GM12878 (cell line): ENCODE measurements around the gene PACS1. TPM values are rescaled to one million over a fixed set of nuclear protein-coding genes. Genes with fewer than 3 reads are reported as not detected.
A peak's percentile ranks its signal among the peaks of the same experiment; 100 is the strongest.

Experiments used
- ATAC-seq: fragments of 200-7000 bp; cut with Tn5 transposase; 3 replicates; pipeline ENCODE4 v1.9.1; 2020; ENCODE audit warnings: mild to moderate bottlenecking, moderate library complexity
- BruUV-seq: library from RNA; stranded (reverse); fragments of 400-500 nt; replicated peaks from 2 replicates; lab custom pipeline; 2021; lab: Mats Ljungman, UMichigan
- CTCF ChIA-PET: fragments of 300-600 bp; sonication (Branson Sonifier 250); formaldehyde crosslinking; extraction: SDS; loops from one replicate; lab custom pipeline; 2021; ENCODE audit warnings: inconsistent platforms; lab: Yijun Ruan, JAX
- POLR2A ChIA-PET: fragments of 350-600 bp; formaldehyde crosslinking; extraction: SDS; loops from one replicate; lab custom pipeline; 2021; ENCODE audit warnings: inconsistent platforms; lab: Charles Lee
- RAD21 ChIA-PET: fragments of 300-600 bp; sonication (Branson Sonifier 250); formaldehyde crosslinking; loops from one replicate; lab custom pipeline; 2023; ENCODE audit warnings: antibody characterized with exemption; ENCODE audit not compliant: unreplicated experiment; lab: Charles Lee
- SMC1A ChIA-PET: fragments of 300-600 bp; sonication (Branson Sonifier 250); formaldehyde crosslinking; loops from one replicate; lab custom pipeline; 2023; ENCODE audit not compliant: unreplicated experiment, uncharacterized antibody; lab: Charles Lee
- DNase-seq: peaks from one replicate; pipeline ENCODE4 v3.0.0-alpha.2; 2011; ENCODE audit warnings: low read depth, low spot score
- FAIRE-seq: peaks from 3 replicates; lab custom pipeline; 2011; peaks lifted over from hg19 to GRCh38; lab: Jason Lieb, UNC
- H2AFZ ChIP-seq: 2 replicates; pipeline ENCODE4 v1.6.0; 2011; ENCODE audit warnings: low read depth, low read length, control low read depth; ENCODE audit not compliant: control insufficient read depth
- H3K27ac ChIP-seq: 2 replicates; pipeline ENCODE4 v1.5.1; 2011; ENCODE audit warnings: control low read depth; ENCODE audit not compliant: control insufficient read depth, insufficient read depth
- H3K27me3 ChIP-seq, 2 experiments: replicated peaks in 1 of 2; 2 replicates each; pipeline versions ENCODE4 v1.6.0 to v1.6.1; 2011; ENCODE audit warnings: low read length in 1 of 2; ENCODE audit not compliant: control insufficient read depth in 2 of 2, insufficient read depth in 2 of 2
- H3K36me3 ChIP-seq, 2 experiments: 2 replicates each; pipeline ENCODE4 v1.5.1; 2011; ENCODE audit warnings: low read length in 1 of 2; ENCODE audit not compliant: control insufficient read depth in 2 of 2, insufficient read depth in 2 of 2
- H3K4me1 ChIP-seq: 2 replicates; pipeline ENCODE4 v1.6.1; 2011; ENCODE audit warnings: mild to moderate bottlenecking, low read length, moderate library complexity, mixed read lengths; ENCODE audit not compliant: control insufficient read depth, insufficient read depth
- H3K4me2 ChIP-seq: 2 replicates; pipeline ENCODE4 v1.6.0; 2011; ENCODE audit warnings: control low read depth; ENCODE audit not compliant: control insufficient read depth, insufficient read depth
- H3K4me3 ChIP-seq: fragments of 200-600 bp; sonication (generic); 2 replicates; pipeline ENCODE4 v1.5.1; 2016
- H3K79me2 ChIP-seq: 2 replicates; pipeline ENCODE4 v1.6.0; 2011; ENCODE audit warnings: low read length; ENCODE audit not compliant: control insufficient read depth, insufficient read depth
- H3K9ac ChIP-seq: 2 replicates; pipeline ENCODE4 v1.8.0; 2011; ENCODE audit warnings: low read length, control low read depth, mixed read lengths; ENCODE audit not compliant: control insufficient read depth, insufficient read depth
- H3K9me3 ChIP-seq: replicated peaks from 3 replicates; pipeline ENCODE4 v1.5.1; 2011; ENCODE audit warnings: mild to moderate bottlenecking, low read length; ENCODE audit not compliant: control insufficient read depth, insufficient read depth
- H4K20me1 ChIP-seq: 2 replicates; pipeline ENCODE4 v1.6.0; 2011; ENCODE audit not compliant: control insufficient read depth, insufficient read depth
- BRCA1 ChIP-seq: IDR thresholded peaks from 2 replicates; pipeline ENCODE4 v1.6.1; 2011; ENCODE audit warnings: low read depth, low read length, improper control_type of control experiment
- CBFB ChIP-seq: IDR thresholded peaks from 2 replicates; pipeline ENCODE4 v1.6.1; 2016; ENCODE audit warnings: antibody characterized with exemption, low read depth
- FOXK2 ChIP-seq: fragments of 450-650 bp; IDR thresholded peaks from 2 replicates; pipeline ENCODE4 v1.6.1; 2017; ENCODE audit warnings: mild to moderate bottlenecking, moderate library complexity
- HCFC1 ChIP-seq: fragments of 150-350 bp; IDR thresholded peaks from 2 replicates; pipeline ENCODE4 v1.6.1; 2014; ENCODE audit warnings: low read length
- HDAC2 ChIP-seq: fragments of 200-600 bp; sonication (generic); IDR thresholded peaks from 2 replicates; pipeline ENCODE4 v1.6.1; 2017
- NFXL1 ChIP-seq: fragments of 450-650 bp; IDR thresholded peaks from 2 replicates; pipeline ENCODE4 v1.6.1; 2017; ENCODE audit warnings: antibody characterized with exemption, mild to moderate bottlenecking, borderline replicate concordance
- NFYA ChIP-seq: IDR thresholded peaks from 2 replicates; pipeline ENCODE4 v1.6.1; 2011; ENCODE audit warnings: low read depth, mild to moderate bottlenecking, low read length, improper control_type of control experiment, borderline replicate concordance
- PAX8 ChIP-seq: fragments of 450-650 bp; IDR thresholded peaks from 2 replicates; pipeline ENCODE4 v1.6.1; 2017; ENCODE audit warnings: mild to moderate bottlenecking, moderate library complexity
- WRNIP1 ChIP-seq: IDR thresholded peaks from 2 replicates; pipeline ENCODE4 v1.6.1; 2011; ENCODE audit warnings: low read depth, low read length, improper control_type of control experiment, borderline replicate concordance
- YBX1 ChIP-seq: fragments of 450-650 bp; IDR thresholded peaks from 2 replicates; pipeline ENCODE4 v1.6.1; 2016; ENCODE audit warnings: antibody characterized with exemption
- ZNF384 ChIP-seq: IDR thresholded peaks from 2 replicates; pipeline ENCODE4 v1.6.1; 2012; ENCODE audit warnings: low read depth, mild to moderate bottlenecking, low read length, improper control_type of control experiment, borderline replicate concordance
- WGBS: methylation state at CpG from one replicate; pipeline ENCODE4 v1.1.6; 2016; ENCODE audit warnings: low lambda C conversion rate; ENCODE audit not compliant: insufficient replicate concordance, insufficient coverage; ENCODE audit errors: missing lambda C conversion rate; 5-methylcytosine and 5-hydroxymethylcytosine counted together
- in situ Hi-C: fragments of 300-500 bp; cut with MboI; formaldehyde crosslinking; loops from 9 replicates; pipeline ENCODE4 v1.14.3; 2018; ENCODE audit warnings: mixed read lengths
- intact Hi-C: fragments of 100-400 bp; cut with micrococcal nuclease; formaldehyde crosslinking; loops from one replicate; pipeline ENCODE4 v1.14.2; 2022; ENCODE audit not compliant: unreplicated experiment
- polyA plus RNA-seq, 11 experiments: library from polyadenylated mRNA; depleted of rRNA in 4 of 11; unstranded in 6 of 11; stranded (reverse) in 5 of 11; fragments of >200 nt; fragmentation: Nextera tagmentation in 4 of 11; fragmentation: Illumina TruSeq in 1 of 11; extraction: Ambion mirVana in 4 of 11; extraction: Trizol in 1 of 11; gene quantifications; 1 replicate in 1 of 11; 2 replicates in 10 of 11; pipeline versions ENCODE4 v1.2.1 to v1.2.3, GENCODE V29; 2011 to 2016; ENCODE audit warnings: inconsistent platforms in 2 of 11, missing spikeins in 2 of 11, low read depth in 1 of 11
- total RNA-seq, 4 experiments: library from RNA; depleted of rRNA in 3 of 4; stranded (reverse); fragments of >200 nt in 3 of 4; fragmentation: Illumina TruSeq in 1 of 4; extraction: Trizol in 1 of 4; gene quantifications; 2 replicates each; pipeline versions ENCODE4 v1.2.1 to v1.2.3, GENCODE V29; 2013 to 2021
- TF ChIP-seq, protein P1 (sequence below): fragments of 450-650 bp; IDR thresholded peaks from 2 replicates; pipeline ENCODE4 v1.6.1; 2017; ENCODE audit warnings: mild to moderate bottlenecking, moderate library complexity
- TF ChIP-seq, protein P2 (sequence below): fragments of 450-650 bp; IDR thresholded peaks from 2 replicates; pipeline ENCODE4 v1.6.1; 2018; ENCODE audit warnings: borderline replicate concordance, mild to moderate bottlenecking; ENCODE audit not compliant: partially characterized antibody
- TF ChIP-seq, protein P3 (sequence below): fragments of 450-650 bp; IDR thresholded peaks from 2 replicates; pipeline ENCODE4 v1.6.1; 2017; ENCODE audit warnings: low read depth, mild to moderate bottlenecking, moderate library complexity

PACS1 gene
- total and polyA plus RNA-seq, 10 of the 15 experiments (the other 5 are each of a cell fraction or from before 2014, with no cell fraction given), result 1.1 to 74.3 (median 17.9) TPM

DNA sequence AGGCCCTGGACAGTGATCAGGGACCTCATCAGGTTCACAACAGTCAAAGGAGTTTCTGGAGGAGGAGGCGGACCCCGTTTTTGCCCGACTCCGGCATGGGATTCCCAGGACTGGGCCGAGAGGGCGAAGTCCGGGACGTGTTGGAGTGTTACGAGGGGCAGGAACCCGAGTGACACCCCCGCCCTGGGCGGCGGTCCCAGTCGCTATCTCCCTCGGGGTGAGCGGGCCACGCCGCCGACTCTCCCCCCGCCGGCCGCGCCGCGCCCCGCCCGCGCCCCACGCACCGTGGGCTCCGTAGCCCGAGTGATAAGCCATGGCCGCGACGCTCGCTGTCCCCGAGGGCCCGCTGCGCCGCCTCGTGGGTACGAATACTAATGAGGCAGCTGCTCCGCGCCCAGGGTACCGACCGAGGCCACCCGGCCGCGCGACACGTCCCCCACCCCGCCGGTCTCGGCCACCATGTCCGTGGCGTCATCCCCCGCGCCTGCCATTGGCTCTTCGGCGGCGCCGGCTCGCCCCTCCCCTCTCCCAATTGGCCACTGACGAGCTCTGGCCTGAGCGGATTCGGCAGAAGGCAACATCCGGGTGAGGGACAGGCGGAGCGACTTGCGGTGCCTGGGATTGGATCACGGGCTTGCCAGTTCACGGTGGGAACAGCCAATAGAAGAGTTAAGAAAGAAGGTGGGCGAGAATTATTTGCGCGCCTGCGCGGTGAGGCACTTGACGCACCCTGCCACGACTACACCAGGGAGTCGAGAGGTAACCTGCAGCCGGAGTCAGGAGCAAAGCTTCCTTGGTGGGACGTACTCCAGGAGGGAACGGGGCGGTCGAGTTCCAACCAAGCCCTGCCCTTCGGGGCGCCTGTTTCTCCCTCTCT, 218.8 kb downstream of the PACS1 start, which contains the start of gene YIF1A:
Gene YIF1A (minus strand): TSS at position 473 of the 877 bp plus-strand sequence. CDS start 158 bp downstream, at position 315.
- ChIA-PET RAD21 (interaction anchor here (0.6 to 2.0 kb wide), 12 partner anchors 21 to 250 kb away, joined by 3 to 28 read pairs (median 4); partner anchors contain the start of genes BRMS1, PELI3 and RAB1B), POLR2A (interaction anchor here (0.6 to 2.4 kb wide), 18 partner anchors 9 to 1023 kb away, joined by 3 to 26 read pairs (median 3); partner anchors contain the start of genes BRMS1, FIBP, RAB1B and SF3B2), SMC1A (interaction anchor here (0.6 to 2.5 kb wide), 10 partner anchors 12 to 138 kb away, joined by 3 to 10 read pairs (median 4); no protein-coding TSS in a partner anchor), CTCF (interaction anchor here (0.7 to 2.7 kb wide), 19 partner anchors 9 to 244 kb away, joined by 3 to 21 read pairs (median 5); partner anchors contain the start of genes MRPL11, RAB1B and RIN1)
- Histone ChIP-seq H3K36me3 (no peaks in the 10 kb centered on the region; a peak in 1 of 4 replicates), H3K79me2 (peaks cover 12% of the 10 kb centered on the region), H3K9ac (peak within 1 kb of the TSS; percentile 95), H3K4me2 (peak within 1 kb of the TSS; percentile 96), H3K4me3 (peak within 1 kb of the TSS; percentile 83), H3K27me3 (peaks cover 2 to 7% of the 10 kb centered on the region in 2 experiments; a peak in 2 of 4 replicates), H2AFZ (peak within 1 kb of the TSS; percentile 97), H3K9me3 (no peaks in the 10 kb centered on the region), H4K20me1 (no peaks in the 10 kb centered on the region; the same call in 1 of the 2 replicates), H3K27ac (peak within 1 kb of the TSS; percentile 87), H3K4me1 (peaks cover 15% of the 10 kb centered on the region)
- DNase-seq, result peak; percentile 98
- in situ Hi-C loops (no loop called here), intact Hi-C loops (no loop called here)
- WGBS, result 2% methylated on average over 76 of the region's 87 CpGs
- FAIRE-seq, result peak; percentile 100
- peak; percentile 97 for ATAC-seq
- no TSS peak for BruUV-seq
- TF ChIP-seq HDAC2 (no peak), YBX1 (no peak), WRNIP1 (no peak), BRCA1 (no peak), PAX8 (no peak), CBFB (no peak), FOXK2 (no peak; the same call in 1 of the 2 replicates), NFYA (peak; percentile 57), ZNF384 (no peak), HCFC1 (peak; percentile 14), NFXL1 (no peak)
- TF ChIP-seq, protein P1, sequence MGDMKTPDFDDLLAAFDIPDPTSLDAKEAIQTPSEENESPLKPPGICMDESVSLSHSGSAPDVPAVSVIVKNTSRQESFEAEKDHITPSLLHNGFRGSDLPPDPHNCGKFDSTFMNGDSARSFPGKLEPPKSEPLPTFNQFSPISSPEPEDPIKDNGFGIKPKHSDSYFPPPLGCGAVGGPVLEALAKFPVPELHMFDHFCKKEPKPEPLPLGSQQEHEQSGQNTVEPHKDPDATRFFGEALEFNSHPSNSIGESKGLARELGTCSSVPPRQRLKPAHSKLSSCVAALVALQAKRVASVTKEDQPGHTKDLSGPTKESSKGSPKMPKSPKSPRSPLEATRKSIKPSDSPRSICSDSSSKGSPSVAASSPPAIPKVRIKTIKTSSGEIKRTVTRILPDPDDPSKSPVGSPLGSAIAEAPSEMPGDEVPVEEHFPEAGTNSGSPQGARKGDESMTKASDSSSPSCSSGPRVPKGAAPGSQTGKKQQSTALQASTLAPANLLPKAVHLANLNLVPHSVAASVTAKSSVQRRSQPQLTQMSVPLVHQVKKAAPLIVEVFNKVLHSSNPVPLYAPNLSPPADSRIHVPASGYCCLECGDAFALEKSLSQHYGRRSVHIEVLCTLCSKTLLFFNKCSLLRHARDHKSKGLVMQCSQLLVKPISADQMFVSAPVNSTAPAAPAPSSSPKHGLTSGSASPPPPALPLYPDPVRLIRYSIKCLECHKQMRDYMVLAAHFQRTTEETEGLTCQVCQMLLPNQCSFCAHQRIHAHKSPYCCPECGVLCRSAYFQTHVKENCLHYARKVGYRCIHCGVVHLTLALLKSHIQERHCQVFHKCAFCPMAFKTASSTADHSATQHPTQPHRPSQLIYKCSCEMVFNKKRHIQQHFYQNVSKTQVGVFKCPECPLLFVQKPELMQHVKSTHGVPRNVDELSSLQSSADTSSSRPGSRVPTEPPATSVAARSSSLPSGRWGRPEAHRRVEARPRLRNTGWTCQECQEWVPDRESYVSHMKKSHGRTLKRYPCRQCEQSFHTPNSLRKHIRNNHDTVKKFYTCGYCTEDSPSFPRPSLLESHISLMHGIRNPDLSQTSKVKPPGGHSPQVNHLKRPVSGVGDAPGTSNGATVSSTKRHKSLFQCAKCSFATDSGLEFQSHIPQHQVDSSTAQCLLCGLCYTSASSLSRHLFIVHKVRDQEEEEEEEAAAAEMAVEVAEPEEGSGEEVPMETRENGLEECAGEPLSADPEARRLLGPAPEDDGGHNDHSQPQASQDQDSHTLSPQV, result no peak
- TF ChIP-seq, protein P2, sequence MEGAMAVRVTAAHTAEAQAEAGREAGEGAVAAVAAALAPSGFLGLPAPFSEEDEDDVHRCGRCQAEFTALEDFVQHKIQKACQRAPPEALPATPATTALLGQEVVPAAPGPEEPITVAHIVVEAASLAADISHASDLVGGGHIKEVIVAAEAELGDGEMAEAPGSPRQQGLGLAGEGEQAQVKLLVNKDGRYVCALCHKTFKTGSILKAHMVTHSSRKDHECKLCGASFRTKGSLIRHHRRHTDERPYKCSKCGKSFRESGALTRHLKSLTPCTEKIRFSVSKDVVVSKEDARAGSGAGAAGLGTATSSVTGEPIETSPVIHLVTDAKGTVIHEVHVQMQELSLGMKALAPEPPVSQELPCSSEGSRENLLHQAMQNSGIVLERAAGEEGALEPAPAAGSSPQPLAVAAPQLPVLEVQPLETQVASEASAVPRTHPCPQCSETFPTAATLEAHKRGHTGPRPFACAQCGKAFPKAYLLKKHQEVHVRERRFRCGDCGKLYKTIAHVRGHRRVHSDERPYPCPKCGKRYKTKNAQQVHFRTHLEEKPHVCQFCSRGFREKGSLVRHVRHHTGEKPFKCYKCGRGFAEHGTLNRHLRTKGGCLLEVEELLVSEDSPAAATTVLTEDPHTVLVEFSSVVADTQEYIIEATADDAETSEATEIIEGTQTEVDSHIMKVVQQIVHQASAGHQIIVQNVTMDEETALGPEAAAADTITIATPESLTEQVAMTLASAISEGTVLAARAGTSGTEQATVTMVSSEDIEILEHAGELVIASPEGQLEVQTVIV, result peak; percentile 76
- TF ChIP-seq, protein P3, sequence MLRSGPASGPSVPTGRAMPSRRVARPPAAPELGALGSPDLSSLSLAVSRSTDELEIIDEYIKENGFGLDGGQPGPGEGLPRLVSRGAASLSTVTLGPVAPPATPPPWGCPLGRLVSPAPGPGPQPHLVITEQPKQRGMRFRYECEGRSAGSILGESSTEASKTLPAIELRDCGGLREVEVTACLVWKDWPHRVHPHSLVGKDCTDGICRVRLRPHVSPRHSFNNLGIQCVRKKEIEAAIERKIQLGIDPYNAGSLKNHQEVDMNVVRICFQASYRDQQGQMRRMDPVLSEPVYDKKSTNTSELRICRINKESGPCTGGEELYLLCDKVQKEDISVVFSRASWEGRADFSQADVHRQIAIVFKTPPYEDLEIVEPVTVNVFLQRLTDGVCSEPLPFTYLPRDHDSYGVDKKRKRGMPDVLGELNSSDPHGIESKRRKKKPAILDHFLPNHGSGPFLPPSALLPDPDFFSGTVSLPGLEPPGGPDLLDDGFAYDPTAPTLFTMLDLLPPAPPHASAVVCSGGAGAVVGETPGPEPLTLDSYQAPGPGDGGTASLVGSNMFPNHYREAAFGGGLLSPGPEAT, result peak; percentile 71; the same call in 1 of the 2 replicates
